IMR-90 (cell line): ENCODE data around the gene PPT2. TPM values are rescaled to one million over a fixed set of nuclear protein-coding genes. Genes with fewer than 3 reads are reported as not detected.
A peak's percentile ranks its signal among the peaks of the same experiment; 100 is the strongest.

ENCODE experiments used
- ATAC-seq: fragments of 200-7000 bp; cut with Tn5 transposase; 2 replicates; pipeline ENCODE4 v1.9.1; 2020; ENCODE audit warnings: low read depth, mild to moderate bottlenecking, moderate library complexity
- BruUV-seq: library from RNA; stranded (reverse); fragments of 400-500 nt; replicated peaks from 2 replicates; lab custom pipeline; 2021; lab: Mats Ljungman, UMichigan
- CTCF ChIA-PET: fragments of 300-600 bp; formaldehyde crosslinking; extraction: SDS; loops from one replicate; lab custom pipeline; 2021; ENCODE audit warnings: antibody characterized with exemption; lab: Yijun Ruan, JAX
- POLR2A ChIA-PET: fragments of 300-600 bp; sonication (Branson Sonifier 250); formaldehyde crosslinking; loops from one replicate; lab custom pipeline; 2022; ENCODE audit warnings: antibody characterized with exemption; ENCODE audit not compliant: unreplicated experiment; lab: Charles Lee
- DNase-seq: peaks from one replicate; pipeline ENCODE4 v3.0.0; 2013
- H2AFZ ChIP-seq: replicated peaks from 2 replicates; pipeline ENCODE3; 2013; ENCODE audit warnings: low read length, mild to moderate bottlenecking; ENCODE audit not compliant: poor library complexity
- H2AK5ac ChIP-seq: 2 replicates; pipeline ENCODE4 v1.6.1; 2013; ENCODE audit warnings: low read depth, low read length, inconsistent platforms
- H2AK9ac ChIP-seq: replicated peaks from 2 replicates; pipeline ENCODE3; 2013; ENCODE audit warnings: mild to moderate bottlenecking, low read depth, low read length, moderate library complexity; ENCODE audit not compliant: poor library complexity
- H2BK120ac ChIP-seq: 2 replicates; pipeline ENCODE4 v1.6.1; 2013; ENCODE audit warnings: low read depth, low read length, inconsistent platforms
- H2BK15ac ChIP-seq: 3 replicates; pipeline ENCODE4 v1.6.1; 2013; ENCODE audit warnings: low read depth, low read length, inconsistent platforms
- H2BK20ac ChIP-seq: 2 replicates; pipeline ENCODE4 v1.6.1; 2013; ENCODE audit warnings: low read depth, mild to moderate bottlenecking, inconsistent platforms, low read length, moderate library complexity
- H2BK5ac ChIP-seq: 2 replicates; pipeline ENCODE4 v1.6.1; 2013; ENCODE audit warnings: mild to moderate bottlenecking, low read depth, low read length, inconsistent platforms; ENCODE audit not compliant: poor library complexity, severe bottlenecking
- H3K14ac ChIP-seq: replicated peaks from 2 replicates; pipeline ENCODE4 v1.6.1; 2013; ENCODE audit warnings: low read depth, low read length, inconsistent platforms
- H3K18ac ChIP-seq: 2 replicates; pipeline ENCODE4 v1.6.1; 2013; ENCODE audit warnings: low read depth, low read length, control low read depth
- H3K23ac ChIP-seq: 2 replicates; pipeline ENCODE4 v1.6.1; 2013; ENCODE audit warnings: low read depth, low read length, inconsistent platforms
- H3K27ac ChIP-seq: 2 replicates; pipeline ENCODE4 v1.5.1; 2013; ENCODE audit warnings: mild to moderate bottlenecking, control low read depth, low read length; ENCODE audit not compliant: insufficient read depth
- H3K27me3 ChIP-seq: 2 replicates; pipeline ENCODE4 v1.6.1; 2013; ENCODE audit warnings: low read length; ENCODE audit not compliant: control insufficient read depth, insufficient read depth
- H3K36me3 ChIP-seq: 2 replicates; pipeline ENCODE4 v1.6.1; 2013; ENCODE audit warnings: low read length, mixed read lengths; ENCODE audit not compliant: control insufficient read depth, insufficient read depth
- H3K4ac ChIP-seq: 2 replicates; pipeline ENCODE4 v1.6.1; 2013; ENCODE audit warnings: low read depth, low read length, inconsistent platforms
- H3K4me1 ChIP-seq: 2 replicates; pipeline ENCODE4 v1.6.1; 2013; ENCODE audit warnings: low read length, mixed read lengths; ENCODE audit not compliant: control insufficient read depth, insufficient read depth
- H3K4me2 ChIP-seq: 2 replicates; pipeline ENCODE4 v1.6.1; 2013; ENCODE audit warnings: low read depth, mild to moderate bottlenecking, control low read depth, low read length, moderate library complexity
- H3K4me3 ChIP-seq: 2 replicates; pipeline ENCODE4 v1.5.1; 2013; ENCODE audit warnings: low read depth, mild to moderate bottlenecking, control low read depth, low read length, moderate library complexity; ENCODE audit not compliant: insufficient read depth
- H3K56ac ChIP-seq: 2 replicates; pipeline ENCODE4 v1.6.1; 2013; ENCODE audit warnings: low read length, inconsistent platforms; ENCODE audit not compliant: insufficient read depth; ENCODE audit errors: extremely low read depth
- H3K79me1 ChIP-seq, 2 experiments: 2 replicates each; pipeline ENCODE4 v1.6.1; 2013; ENCODE audit warnings: low read length in 2 of 2, inconsistent platforms in 1 of 2, low read depth in 1 of 2
- H3K9ac ChIP-seq: 2 replicates; pipeline ENCODE4 v1.6.1; 2013; ENCODE audit warnings: low read depth, low read length, control low read depth
- H3K9me1 ChIP-seq: 2 replicates; pipeline ENCODE4 v1.6.1; 2013; ENCODE audit warnings: low read length, inconsistent platforms; ENCODE audit not compliant: insufficient read depth
- H3K9me3 ChIP-seq: 2 replicates; pipeline ENCODE4 v1.6.1; 2013; ENCODE audit warnings: low read length; ENCODE audit not compliant: control insufficient read depth, insufficient read depth
- H4K20me1 ChIP-seq: 2 replicates; pipeline ENCODE4 v1.6.1; 2013; ENCODE audit warnings: low read length, inconsistent platforms; ENCODE audit not compliant: insufficient read depth
- H4K5ac ChIP-seq: 2 replicates; pipeline ENCODE4 v1.6.1; 2013; ENCODE audit warnings: mild to moderate bottlenecking, low read depth, low read length, control low read depth
- H4K8ac ChIP-seq, 2 experiments: 2 replicates each; pipeline ENCODE4 v1.6.1; 2013; ENCODE audit warnings: low read depth in 2 of 2, low read length in 2 of 2, control low read depth in 1 of 2, inconsistent platforms in 1 of 2
- H4K91ac ChIP-seq: 2 replicates; pipeline ENCODE4 v1.6.1; 2013; ENCODE audit warnings: low read depth, low read length, inconsistent platforms; ENCODE audit not compliant: insufficient read depth
- CEBPB ChIP-seq: IDR thresholded peaks from 2 replicates; pipeline ENCODE4 v1.6.1; 2012; ENCODE audit warnings: low read depth, low read length, improper control_type of control experiment
- ELK1 ChIP-seq: fragments of 150-350 bp; IDR thresholded peaks from 2 replicates; pipeline ENCODE4 v1.6.1; 2016; ENCODE audit warnings: low read depth, mild to moderate bottlenecking, low read length, moderate library complexity, borderline replicate concordance
- RAD21 ChIP-seq: IDR thresholded peaks from 2 replicates; pipeline ENCODE4 v1.6.1; 2012; ENCODE audit warnings: low read length, improper control_type of control experiment
- RFX5 ChIP-seq: IDR thresholded peaks from 2 replicates; pipeline ENCODE4 v1.8.0; 2012; ENCODE audit warnings: low read depth, mild to moderate bottlenecking, low read length, moderate library complexity
- WGBS, 2 experiments: methylation state at CpG; one replicate each; pipeline versions ENCODE4 v1.1.5 to v1.1.7; 2013; ENCODE audit warnings: missing lambda C conversion rate in 2 of 2; ENCODE audit not compliant: insufficient read length in 1 of 2; ENCODE audit errors: extremely low coverage in 2 of 2; 5-methylcytosine and 5-hydroxymethylcytosine counted together
- dilution Hi-C: fragments of 300-500 bp; cut with HindIII; formaldehyde crosslinking; loops from one replicate; pipeline ENCODE4 v1.14.3; 2018; ENCODE audit warnings: low sequenced_read_pairs; ENCODE audit not compliant: unreplicated experiment
- in situ Hi-C: fragments of 300-500 bp; cut with MboI; formaldehyde crosslinking; loops from 3 replicates; pipeline ENCODE4 v1.14.3; 2019; ENCODE audit warnings: low sequenced_read_pairs, inconsistent platforms, mixed read lengths
- intact Hi-C: fragments of 100-400 bp; cut with micrococcal nuclease; formaldehyde crosslinking; loops from 2 replicates; pipeline ENCODE4 v1.10.0; 2022
- polyA plus RNA-seq, 3 experiments: library from polyadenylated mRNA; depleted of rRNA; stranded (reverse); fragments of >200 nt; gene quantifications; 2 replicates each; pipeline ENCODE4 v1.2.3, GENCODE V29; 2012; ENCODE audit warnings: low replicate concordance in 1 of 3
- total RNA-seq: library from RNA; depleted of rRNA; stranded (reverse); fragments of >200 nt; gene quantifications from 2 replicates; pipeline ENCODE4 v1.2.3, GENCODE V29; 2012
- TF ChIP-seq, protein P1 (sequence below): conservative IDR thresholded peaks from 2 replicates; pipeline ENCODE4 v1.5.1; 2012; ENCODE audit warnings: mild to moderate bottlenecking, low read depth, low read length, improper control_type of control experiment
- TF ChIP-seq, protein P2 (sequence below): fragments of 150-350 bp; IDR thresholded peaks from 2 replicates; pipeline ENCODE4 v1.6.1; 2017; ENCODE audit warnings: mild to moderate bottlenecking, antibody characterized with exemption, low read length, low read depth

PPT2 gene
- total and polyA plus RNA-seq, 2 of the 4 experiments (the other 2 are of a cell fraction): 3.2 to 16.2 TPM

GRCh38 chr6:32114796-32115195, 39.1 kb upstream of the PPT2 start (continued):
- no peak for TF ChIP-seq ELK1
- no peak for TF ChIP-seq CEBPB

GRCh38 chr6:32115623-32116022, 38.3 kb upstream of the PPT2 start:
- Histone ChIP-seq H3K27ac (no peak overlapping the region), H3K9me1 (peaks cover 9% of the 10 kb centered on the region), H2AK5ac (peak overlapping the region; percentile 73), H3K14ac (0 out of 2 replicates have a peak overlapping the region, but pooled peaks have one; percentile 35), H2BK20ac (peak overlapping the region; percentile 65), H2BK120ac (peak overlapping the region; percentile 80), H3K23ac (no peak overlapping the region), H4K91ac (peak overlapping the region; percentile 91), H2BK5ac (no peak overlapping the region), H2BK15ac (0 out of 3 replicates have a peak overlapping the region, but pooled peaks have one; percentile 10), H3K4me3 (no peak overlapping the region), H3K36me3 (peaks cover 28% of the 10 kb centered on the region), H4K20me1 (peaks cover 4% of the 10 kb centered on the region; the same call in 1 of the 2 replicates), H3K4ac (peak overlapping the region; percentile 65; the same call in 1 of the 2 replicates), H3K27me3 (no peaks in the 10 kb centered on the region), H3K79me1 (peaks cover 0 to 9% of the 10 kb centered on the region in 2 experiments; a peak in 1 of 4 replicates), H3K4me2 (no peak overlapping the region), H3K18ac (no peak overlapping the region), H3K4me1 (peaks cover 23% of the 10 kb centered on the region), H3K9ac (no peak overlapping the region), H3K9me3 (no peaks in the 10 kb centered on the region), H2AFZ (no peak overlapping the region), H2AK9ac (no peak overlapping the region), H4K8ac (peak overlapping the region; percentile 4 to 31; a peak in 2 of 4 replicates), H4K5ac (no peak overlapping the region), H3K56ac (peak overlapping the region; percentile 10; the same call in 1 of the 2 replicates)
- ChIA-PET CTCF (no interaction called here), POLR2A (interaction anchor here (0.6 kb wide), 1 partner anchor 74 kb away, joined by 5 read pairs; the partner anchor contains the start of gene PBX2)
- dilution Hi-C loops: no loop called here
- no TSS peak for BruUV-seq
- no peak for ATAC-seq
- WGBS, 2 experiments: 86% methylated on average over 2 of the region's 6 CpGs; no CpG with 5 or more reads in 1 of the 2 experiments
- TF ChIP-seq, protein P1, sequence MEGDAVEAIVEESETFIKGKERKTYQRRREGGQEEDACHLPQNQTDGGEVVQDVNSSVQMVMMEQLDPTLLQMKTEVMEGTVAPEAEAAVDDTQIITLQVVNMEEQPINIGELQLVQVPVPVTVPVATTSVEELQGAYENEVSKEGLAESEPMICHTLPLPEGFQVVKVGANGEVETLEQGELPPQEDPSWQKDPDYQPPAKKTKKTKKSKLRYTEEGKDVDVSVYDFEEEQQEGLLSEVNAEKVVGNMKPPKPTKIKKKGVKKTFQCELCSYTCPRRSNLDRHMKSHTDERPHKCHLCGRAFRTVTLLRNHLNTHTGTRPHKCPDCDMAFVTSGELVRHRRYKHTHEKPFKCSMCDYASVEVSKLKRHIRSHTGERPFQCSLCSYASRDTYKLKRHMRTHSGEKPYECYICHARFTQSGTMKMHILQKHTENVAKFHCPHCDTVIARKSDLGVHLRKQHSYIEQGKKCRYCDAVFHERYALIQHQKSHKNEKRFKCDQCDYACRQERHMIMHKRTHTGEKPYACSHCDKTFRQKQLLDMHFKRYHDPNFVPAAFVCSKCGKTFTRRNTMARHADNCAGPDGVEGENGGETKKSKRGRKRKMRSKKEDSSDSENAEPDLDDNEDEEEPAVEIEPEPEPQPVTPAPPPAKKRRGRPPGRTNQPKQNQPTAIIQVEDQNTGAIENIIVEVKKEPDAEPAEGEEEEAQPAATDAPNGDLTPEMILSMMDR: no peak
- TF ChIP-seq, protein P2, sequence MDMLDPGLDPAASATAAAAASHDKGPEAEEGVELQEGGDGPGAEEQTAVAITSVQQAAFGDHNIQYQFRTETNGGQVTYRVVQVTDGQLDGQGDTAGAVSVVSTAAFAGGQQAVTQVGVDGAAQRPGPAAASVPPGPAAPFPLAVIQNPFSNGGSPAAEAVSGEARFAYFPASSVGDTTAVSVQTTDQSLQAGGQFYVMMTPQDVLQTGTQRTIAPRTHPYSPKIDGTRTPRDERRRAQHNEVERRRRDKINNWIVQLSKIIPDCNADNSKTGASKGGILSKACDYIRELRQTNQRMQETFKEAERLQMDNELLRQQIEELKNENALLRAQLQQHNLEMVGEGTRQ: no peak
- TF ChIP-seq RAD21: no peak
- no peak for TF ChIP-seq RFX5
- intact Hi-C loops: loop anchor here (2.0 to 5.0 kb wide), 4 partner anchors 62 to 297 kb away; partner anchors contain the start of genes AGPAT1, RNF5 and ZBTB12
- in situ Hi-C loops: loop anchor here (5.0 to 10.0 kb wide), 3 partner anchors 42 to 141 kb away; partner anchors contain the start of genes DXO, GPSM3 and PBX2
- DNase-seq: no peak
